ENCODE results near the gene CTTNBP2.
"Not testable (repeated sequence)": the region's sequence is repeated elsewhere in the genome, so short reads cannot be mapped to it uniquely, and the experiment has no call there.

The CTTNBP2 gene

DNA sequence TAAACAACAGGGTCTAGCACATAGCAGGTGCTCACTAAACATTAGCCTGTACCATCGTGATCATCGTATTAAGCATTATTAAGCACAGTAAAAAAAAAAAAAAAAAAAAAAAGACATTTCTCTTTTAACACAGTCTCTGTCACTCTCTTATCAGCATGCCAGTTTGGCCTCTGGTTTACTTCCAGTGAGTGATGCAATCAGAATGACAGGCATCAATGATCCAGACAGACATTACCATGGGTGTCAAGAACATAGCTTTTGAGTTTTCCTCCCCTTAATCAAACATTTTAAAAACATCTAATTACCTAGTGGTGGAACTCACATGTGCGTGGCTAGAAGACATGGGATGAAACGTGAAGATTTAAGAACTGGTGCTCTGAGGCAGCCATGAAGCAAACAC is 115.8 kb downstream of the CTTNBP2 start:
- in situ Hi-C loops (cut with MboI; ENCODE audit: low sequenced_read_pairs) = no loop called here

DNA sequence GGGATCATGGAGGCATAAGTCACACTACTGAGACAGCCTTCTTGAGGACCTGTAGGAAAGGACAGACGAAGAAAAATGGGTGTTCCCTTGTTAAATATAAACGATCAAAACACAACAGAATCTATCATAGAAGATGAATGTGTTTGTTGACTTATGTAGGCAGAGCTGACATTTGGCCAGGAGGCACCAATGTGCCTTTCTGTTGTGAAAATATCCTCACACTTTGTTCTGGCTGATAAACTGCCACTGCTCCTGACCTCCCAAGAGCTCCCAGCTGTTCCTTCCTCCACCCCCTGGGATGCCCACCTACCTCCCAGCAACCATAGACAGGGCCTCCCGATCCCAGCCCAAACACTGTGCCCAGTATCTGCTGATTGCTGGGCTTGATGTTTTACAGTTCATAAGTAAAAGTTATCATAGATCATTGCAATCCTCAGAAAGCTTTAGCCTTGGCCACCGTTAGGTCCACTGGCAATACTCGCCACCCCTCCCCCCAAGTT is 116.6 kb downstream of the CTTNBP2 start:
- in situ Hi-C loops (cut with MboI; ENCODE audit: low sequenced_read_pairs) = no loop called here

DNA sequence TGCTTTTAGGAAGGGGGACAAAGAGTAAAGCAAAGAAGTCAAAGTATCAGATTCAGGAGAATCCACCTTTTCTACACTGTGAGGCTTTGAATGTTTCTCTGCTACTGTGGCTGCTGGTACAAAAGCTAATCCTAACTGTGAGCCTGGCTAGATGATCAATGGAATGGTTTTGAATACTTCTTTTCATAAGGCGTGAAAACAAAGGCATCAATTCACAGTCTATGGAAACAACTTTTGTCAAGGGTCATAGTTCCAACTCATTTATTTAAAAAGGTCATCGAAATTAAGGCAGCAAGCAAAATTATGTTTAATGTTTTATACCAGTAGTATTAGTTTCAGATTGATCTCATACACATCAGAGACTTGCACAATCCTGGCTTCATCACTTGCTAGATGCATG is 118.1 kb downstream of the CTTNBP2 start:
- in situ Hi-C loops (cut with MboI; ENCODE audit: low sequenced_read_pairs) = no loop called here

DNA sequence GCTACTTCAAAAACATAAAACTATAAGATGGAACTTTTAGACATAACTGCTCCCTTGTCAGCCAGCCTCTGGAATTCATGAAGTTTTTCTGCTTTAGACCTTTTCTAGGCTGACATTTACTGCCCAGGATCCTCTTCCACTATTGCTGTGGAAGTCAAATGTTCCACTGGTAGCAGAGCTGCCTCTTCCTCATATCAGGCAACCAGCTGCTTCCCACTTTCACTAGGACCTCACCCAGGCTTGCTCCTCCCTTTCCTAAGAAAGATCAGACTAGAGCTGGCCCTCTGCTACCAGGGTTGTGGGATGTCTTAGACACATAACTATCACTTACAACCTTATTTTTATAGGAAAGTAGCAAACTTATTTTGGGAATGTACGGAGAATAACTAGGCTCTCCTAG is 121.5 kb downstream of the CTTNBP2 start:
- in situ Hi-C loops (cut with MboI; ENCODE audit: low sequenced_read_pairs) = no loop called here

DNA sequence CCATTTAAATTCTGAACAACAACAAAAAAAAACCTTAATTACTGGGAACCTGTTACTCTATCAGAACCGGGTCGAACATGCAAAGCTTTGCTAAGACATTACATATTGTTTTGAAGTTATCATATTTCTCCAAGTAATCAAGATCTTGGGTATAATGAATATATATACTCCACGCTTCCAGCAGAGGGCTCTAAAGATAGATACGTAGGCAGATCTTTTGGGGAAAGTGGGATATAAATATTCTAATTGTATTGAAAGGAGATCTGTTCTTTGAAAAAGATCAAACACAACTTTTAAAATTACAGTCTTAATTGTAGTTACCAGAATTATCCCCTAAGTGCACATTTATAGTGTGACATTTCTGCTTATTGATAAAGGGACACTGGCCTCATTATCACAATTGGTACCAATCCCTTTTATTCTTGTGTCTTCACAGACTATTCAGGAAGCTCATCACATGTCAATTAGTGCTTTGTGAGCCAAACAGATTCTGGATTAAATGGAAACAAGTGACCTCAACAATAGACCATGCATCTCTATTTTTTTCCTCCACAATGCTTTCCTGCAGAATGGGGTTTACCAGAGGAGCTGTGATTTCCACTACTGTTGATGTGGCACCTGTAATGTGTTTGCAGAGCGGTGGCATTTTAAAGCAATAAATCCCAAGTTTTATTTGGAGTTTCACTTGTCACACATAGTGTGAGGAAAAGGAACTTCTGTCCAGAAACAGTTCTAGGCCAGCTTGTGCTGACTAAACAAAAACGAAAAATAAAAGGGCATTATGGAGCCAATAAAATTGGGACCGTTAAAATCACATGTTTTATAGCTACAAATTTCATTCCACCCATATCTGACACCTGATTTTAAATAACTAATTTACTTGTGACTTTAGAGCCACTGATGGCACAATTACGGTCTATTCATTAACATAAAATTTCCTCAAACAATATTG is 122.4 kb downstream of the CTTNBP2 start:
- in situ Hi-C loops (cut with MboI; ENCODE audit: low sequenced_read_pairs) = no loop called here

DNA sequence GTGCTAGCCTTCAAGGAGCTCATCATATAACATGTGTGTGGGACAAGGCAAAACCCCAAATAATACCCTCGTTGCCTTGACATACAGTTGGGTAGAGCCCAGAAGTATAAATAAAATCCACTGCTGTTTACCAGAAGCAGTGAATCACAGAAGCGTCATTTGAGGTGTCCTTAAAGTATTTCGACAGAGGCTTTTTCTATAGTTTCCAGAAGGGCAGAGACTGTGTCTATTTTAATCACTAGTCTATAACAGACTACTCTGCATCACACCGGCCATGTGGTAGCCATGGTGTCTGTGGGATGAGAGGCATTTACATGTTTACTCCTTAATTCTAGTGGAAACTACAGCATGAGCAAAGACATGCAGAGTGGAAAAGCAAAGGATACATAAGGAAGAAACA is 131.3 kb downstream of the CTTNBP2 start:
- in situ Hi-C loops (cut with MboI; ENCODE audit: low sequenced_read_pairs) = no loop called here

DNA sequence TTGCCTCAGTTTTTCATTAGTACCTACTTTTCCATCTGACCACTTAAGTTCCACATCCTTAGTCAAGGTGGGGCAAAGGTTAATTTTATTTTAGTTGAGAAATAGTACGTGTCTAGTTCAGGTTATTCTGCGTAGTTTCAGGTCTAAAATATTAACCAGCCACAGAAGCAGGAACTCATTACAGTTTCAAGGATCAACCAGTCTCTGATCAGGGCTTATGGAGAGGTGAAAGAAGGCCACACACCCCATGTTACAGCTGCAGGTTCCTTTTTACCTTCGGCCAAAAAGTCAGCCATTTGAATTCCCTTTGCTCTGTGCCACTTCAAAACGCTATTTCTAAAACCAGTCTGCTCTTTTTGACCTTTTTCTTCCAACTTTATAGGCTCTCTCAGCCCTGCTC is 134.2 kb downstream of the CTTNBP2 start:
- in situ Hi-C loops (cut with MboI; ENCODE audit: low sequenced_read_pairs) = no loop called here

DNA sequence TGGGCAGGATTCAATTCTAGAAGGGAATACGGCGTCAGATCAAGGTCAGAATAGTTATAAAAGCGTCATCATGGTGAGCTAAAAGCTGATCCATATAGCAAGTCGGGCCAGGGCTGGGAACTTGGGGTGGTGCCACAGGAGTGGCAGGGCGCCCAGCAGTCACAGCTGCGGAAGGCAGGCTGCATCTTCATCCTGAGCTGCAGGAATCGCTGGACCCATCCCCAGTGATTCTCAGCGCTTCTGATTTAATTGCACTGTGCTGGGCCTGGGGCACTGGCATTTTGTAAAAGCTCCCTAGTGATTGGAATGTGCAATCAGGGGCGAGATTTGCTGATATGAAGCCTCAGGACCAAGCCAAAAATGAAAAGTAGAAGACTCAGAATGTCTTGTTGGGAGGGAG is 135.3 kb downstream of the CTTNBP2 start:
- in situ Hi-C loops (cut with MboI; ENCODE audit: low sequenced_read_pairs) = no loop called here

DNA sequence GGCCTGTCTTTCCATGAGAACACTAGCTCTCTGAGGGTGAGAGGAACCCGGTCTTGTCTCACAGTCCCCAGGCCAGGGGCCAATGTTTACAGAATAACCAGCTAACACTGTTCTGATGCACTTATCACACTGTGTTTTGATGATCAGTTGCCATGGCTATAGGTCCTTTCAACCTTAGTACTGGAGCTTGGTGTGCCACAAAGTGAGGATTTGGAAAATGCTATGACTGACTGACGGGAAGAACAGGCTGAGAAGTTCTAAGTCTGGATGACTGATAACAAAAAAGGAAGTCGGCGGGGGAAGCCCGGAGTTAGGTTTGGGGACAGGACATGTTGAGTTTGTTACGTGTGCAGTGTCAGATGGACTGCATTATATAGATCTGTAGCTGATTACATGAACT is 141.8 kb downstream of the CTTNBP2 start:
- in situ Hi-C loops (cut with MboI; ENCODE audit: low sequenced_read_pairs) = no loop called here

DNA sequence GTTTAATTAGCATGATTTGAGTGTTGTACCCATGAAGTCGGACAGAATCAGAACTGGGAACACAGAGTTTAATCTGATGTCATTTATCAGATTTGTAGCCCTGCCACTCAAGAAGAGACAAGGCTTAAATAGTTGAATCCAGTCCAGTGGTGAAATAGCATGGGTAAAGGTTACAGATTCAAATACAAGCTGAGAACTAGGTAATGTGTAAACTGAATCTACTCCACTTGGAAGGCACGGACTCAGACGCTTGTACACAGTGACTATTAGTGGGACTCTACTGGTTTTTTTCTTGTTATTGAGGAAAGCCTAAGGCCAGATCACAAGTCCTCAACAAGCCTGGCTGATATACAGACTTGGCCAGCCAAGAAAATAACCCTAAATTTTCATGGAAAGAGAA is 142.9 kb downstream of the CTTNBP2 start:
- in situ Hi-C loops (cut with MboI; ENCODE audit: low sequenced_read_pairs) = no loop called here

DNA sequence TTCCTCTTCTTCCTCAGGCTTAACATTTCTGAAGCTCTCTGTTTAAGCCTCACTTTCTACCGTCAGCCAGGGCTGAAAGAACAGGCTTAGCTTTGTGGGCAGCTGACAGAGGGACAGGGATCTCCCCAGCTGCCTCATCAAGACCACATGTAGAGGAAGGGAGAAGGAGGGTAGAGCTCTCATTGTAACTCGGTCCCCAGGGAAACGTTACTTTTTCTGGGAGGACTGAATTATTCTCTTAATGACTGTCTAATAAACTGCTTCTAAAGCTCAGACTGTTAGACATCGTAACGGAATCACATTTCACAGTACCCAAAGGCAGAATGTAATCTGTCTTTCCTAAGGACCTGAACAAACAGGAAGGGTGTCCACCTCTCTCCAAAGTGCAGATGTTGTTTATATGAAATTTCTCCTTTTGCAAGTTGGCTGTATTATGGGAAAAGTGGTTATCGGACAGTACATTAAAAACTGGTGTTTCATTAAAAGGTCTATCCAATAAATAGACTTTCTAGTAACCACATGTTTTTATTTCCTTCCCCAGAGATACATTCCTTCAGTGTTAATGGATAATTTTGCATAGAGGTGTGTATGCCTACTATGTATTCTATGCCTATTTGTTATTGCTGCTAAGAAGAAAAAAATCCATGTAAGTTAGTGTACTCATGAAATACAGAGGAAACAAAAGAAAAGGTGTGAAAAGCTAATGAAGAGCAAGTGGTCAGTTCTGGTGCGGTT is 144.2 kb downstream of the CTTNBP2 start:
- in situ Hi-C loops (cut with MboI; ENCODE audit: low sequenced_read_pairs) = no loop called here

DNA sequence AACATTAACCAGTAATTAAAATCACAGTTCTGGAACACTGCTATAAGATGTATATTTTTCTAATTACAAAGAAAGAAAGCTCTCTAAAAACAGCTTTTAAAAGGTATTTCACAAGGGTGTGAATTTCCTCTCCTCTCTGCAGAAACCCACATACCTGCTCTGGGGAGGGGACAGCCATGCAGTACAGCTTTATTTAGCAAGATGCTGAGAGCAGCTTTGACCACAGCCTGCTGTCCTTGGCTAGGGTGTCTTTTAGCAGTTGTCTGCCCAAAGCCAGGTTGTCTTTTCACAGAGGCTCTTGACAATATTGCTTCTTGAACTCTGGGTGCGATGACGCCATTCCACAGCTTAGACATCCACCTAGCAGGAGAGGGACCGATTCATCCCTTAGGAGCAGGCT is 148.3 kb downstream of the CTTNBP2 start:
- in situ Hi-C loops (cut with MboI; ENCODE audit: low sequenced_read_pairs) = no loop called here

DNA sequence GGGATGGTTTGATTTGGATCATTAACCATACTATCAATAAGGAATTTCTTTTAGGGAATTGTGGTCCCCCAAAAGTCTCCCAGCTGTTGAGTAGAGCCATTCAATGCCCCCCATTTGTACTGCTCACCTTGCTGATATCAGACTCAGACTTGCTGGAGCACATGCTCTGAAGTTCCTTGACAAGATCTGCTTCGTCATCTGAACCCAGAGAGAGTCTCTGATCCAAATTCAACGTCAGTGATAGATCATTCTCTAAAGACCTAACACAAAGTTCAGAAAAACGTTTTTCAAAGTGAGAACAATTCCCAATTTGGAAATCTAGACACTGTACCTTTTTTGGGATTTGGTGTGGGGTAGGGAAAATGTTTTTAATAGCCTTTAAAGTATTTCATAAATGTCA is 153.9 kb downstream of the CTTNBP2 start:
- in situ Hi-C loops (cut with MboI; ENCODE audit: low sequenced_read_pairs) = no loop called here

DNA sequence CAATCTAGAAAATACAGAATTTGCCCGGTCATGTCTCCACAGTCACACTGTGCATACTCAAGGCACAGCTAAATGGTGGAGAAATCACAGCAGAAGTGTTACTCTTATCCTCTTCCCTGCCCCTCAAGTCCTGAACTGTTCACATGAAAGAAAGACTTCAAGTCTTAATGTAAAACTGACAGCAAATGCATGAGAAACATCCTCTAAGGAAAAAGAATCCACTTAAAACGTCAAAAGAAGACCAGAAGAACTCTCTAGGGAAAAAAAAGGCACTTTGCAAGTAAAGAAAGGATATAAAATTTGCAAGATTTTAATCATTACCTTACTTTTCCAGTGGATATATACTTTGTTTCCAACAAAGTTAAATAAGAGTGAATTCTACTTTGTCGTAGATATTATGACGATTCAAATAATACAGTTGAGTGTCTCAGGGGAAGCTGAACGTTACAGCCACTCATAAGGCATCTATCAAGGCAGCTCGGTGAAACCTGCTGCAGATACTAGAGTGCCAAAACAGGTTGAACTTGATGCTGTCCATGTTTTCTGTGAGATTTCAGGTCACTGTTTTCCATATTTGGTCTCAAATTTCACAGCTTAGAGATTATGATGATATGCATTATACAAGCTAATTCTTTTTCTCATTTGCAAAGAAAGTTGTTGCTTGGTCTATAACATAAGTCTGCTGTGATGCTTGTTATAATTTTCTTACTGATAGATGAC is 155.0 kb downstream of the CTTNBP2 start:
- in situ Hi-C loops (cut with MboI; ENCODE audit: low sequenced_read_pairs) = no loop called here

DNA sequence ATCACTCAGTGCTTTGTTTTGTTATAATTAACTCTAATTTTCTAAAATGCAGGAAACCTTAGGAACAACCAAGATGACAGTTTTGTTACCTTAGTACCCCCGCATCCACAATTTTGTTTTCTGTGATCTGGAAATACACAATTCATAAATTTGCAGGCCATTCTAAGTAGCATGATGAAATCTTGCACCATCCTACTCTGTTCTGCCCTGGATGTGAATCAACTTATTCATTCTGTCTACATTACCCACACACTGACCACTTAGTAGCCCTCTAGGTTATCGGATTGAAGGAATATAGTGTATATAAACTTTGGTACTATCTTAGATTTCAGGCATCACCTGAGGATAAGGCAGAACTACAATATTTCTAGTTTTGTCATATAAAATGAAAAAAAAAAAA is 155.9 kb downstream of the CTTNBP2 start:
- in situ Hi-C loops (cut with MboI; ENCODE audit: low sequenced_read_pairs) = no loop called here

DNA sequence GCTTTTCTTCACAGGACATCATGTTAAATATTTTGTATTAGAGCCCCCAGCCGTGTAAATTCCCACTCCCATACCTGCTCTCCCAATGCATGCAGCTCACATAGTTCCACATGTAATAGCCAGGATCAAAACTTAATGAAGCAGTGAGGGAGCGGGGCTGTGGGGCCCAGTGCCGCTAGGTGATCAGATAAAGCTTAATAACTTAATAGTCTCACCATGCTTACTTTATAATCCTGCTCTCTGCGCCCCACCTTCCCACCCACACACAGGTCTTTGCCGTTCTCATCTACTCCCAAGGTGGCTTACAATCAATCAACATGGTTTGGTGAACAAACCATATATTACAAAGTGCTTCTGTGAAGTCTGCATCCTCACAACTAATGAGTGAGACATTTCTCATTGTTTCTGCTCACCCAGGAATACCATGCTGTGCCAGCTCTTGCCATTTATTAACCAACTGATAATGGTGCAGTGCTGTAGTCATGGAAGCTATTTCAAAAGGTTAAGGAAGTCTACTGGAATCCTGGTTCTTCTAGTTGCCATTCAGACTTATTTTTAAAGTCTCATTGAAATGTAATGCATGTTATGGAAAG is 156.4 kb downstream of the CTTNBP2 start:
- in situ Hi-C loops (cut with MboI; ENCODE audit: low sequenced_read_pairs) = no loop called here

DNA sequence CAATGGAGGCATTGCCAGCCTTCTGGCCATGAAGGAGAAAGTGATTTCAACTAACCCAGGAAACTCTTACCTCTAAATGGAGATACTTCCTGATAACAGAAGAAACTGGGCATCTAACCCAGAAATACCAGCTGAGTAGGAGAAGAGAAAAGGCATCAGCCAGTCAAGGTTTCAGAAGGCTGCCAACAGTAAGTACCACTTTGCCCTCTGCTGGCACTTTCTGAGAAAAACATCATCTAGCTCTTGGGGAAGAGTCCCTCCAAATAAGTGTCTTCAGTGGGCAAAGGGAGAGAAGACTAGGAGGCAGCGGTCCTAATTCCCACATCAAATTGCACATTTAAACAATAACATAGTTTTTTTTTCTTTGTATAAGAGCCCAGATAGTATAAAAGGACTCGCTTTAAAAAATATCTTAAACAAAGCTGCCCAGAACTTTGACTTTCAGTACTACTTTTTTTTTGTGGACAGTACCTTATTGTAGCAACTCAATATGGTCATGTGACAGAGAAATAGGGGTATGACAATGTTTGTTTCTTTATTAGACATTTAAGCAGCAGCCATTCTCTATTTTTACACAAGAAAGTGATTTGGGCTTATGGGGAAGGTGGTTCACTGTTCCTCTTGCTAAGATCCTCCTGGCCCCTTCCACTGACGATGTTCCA is 157.3 kb downstream of the CTTNBP2 start:
- in situ Hi-C loops (cut with MboI; ENCODE audit: low sequenced_read_pairs) = no loop called here

DNA sequence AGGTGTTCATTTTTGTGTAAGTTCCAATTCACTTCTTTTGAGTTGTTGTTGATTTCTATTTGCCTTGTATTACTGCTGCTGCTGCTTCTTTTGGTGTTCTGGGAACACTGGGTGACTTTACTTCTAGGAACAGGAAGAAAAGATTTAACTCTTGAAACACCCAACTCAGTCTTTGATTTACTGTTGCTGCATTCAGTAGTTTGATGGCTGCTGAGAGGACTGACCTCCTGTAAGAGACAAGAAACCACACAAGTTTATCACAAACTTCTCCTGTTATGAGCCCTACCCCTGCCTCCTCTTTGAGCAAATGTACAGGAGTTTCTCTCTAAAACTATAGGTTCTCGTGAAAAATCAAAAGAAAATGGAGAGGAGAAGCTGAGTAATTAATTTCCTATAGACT is 161.7 kb downstream of the CTTNBP2 start:
- in situ Hi-C loops (cut with MboI; ENCODE audit: low sequenced_read_pairs) = no loop called here

DNA sequence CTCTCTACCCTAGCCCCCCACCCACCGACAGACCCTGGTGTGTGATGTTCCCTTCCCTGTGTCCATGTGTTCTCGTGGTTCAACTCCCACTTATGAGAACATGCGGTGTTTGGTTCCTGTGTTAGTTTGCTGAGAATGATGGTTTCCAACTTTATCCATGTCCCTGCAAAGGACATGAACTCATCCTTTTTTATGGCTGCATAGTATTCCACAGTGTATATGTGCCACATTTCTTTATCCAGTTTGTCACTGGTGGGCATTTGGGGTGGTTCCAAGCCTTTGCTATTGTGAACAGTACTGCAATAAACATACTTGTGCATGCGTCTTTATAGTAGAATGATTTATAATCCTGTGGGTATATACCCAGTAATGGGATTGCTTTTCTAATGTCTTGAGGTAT is 165.1 kb downstream of the CTTNBP2 start:
- in situ Hi-C loops (cut with MboI; ENCODE audit: low sequenced_read_pairs) = not testable (repeated sequence)

DNA sequence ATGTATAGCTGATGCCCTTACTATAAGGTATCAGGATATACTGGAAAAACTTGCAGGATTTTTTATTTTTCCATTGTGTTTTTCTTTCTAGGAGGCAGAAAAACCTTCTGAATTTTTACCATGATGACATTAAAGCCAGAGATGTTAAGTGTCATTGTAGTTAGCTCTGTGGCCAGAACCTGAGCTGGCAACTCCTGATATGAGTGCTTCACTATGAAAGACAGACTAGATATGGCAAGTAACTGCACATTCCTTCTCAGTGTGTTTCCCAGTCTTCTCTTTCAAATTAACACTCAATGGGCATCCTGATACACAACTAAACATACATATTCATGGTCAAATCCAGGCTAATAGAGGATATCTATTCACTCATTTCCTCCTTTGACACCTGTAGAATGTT is 166.2 kb downstream of the CTTNBP2 start:
- in situ Hi-C loops (cut with MboI; ENCODE audit: low sequenced_read_pairs) = no loop called here

Data from HL-60/S4 treated with phorbol 12-myristate 13-acetate at 8.2 ng/mL for 4 days and 3 days (cell line).